Activated T-cell treated with anti-CD3 and anti-CD28 coated beads, Interleukin-2, amount 50 U/mL, for 4 hours (primary cell): ENCODE measurements around the gene PDE4C. TPM values are rescaled to one million over a fixed set of nuclear protein-coding genes. Genes with fewer than 3 reads are reported as not detected.
A peak's percentile ranks its signal among the peaks of the same experiment; 100 is the strongest.

ENCODE experiments used
- ATAC-seq, 2 donors: fragments of 200-7000 bp; cut with Tn5 transposase; one replicate each; pipeline ENCODE4 v1.10.0; 2021
- DNase-seq: peaks from one replicate; pipeline ENCODE4 v3.0.0-alpha.2; 2020
- H3K27me3 Mint-ChIP-seq: one replicate; pipeline ENCODE4 v1.8.0; 2021; ENCODE audit warnings: low read depth, mixed read lengths
- H3K36me3 Mint-ChIP-seq: one replicate; pipeline ENCODE4 v1.8.0; 2022; ENCODE audit warnings: mixed read lengths; ENCODE audit not compliant: insufficient read depth
- H3K4me1 Mint-ChIP-seq: one replicate; pipeline ENCODE4 v1.8.0; 2021; ENCODE audit warnings: low read depth, mixed read lengths
- H3K4me3 Mint-ChIP-seq: one replicate; pipeline ENCODE4 v1.8.0; 2021; ENCODE audit warnings: mild to moderate bottlenecking, moderate library complexity, mixed read lengths
- H3K9me3 Mint-ChIP-seq: one replicate; pipeline ENCODE4 v1.8.0; 2021; ENCODE audit warnings: mixed read lengths
- total RNA-seq, 3 donors: library from RNA; stranded (reverse); gene quantifications; one replicate each; pipeline ENCODE4 v1.2.1, GENCODE V29; 2021

The PDE4C gene
- total RNA-seq, 3 donors from 2014 or later: not detected

- no peaks in the 10 kb centered on the region for H3K9me3 Mint-ChIP-seq
- no peak overlapping the region for H3K4me3 Mint-ChIP-seq
- peak; percentile 21 for DNase-seq
- no peaks in the 10 kb centered on the region for H3K4me1 Mint-ChIP-seq
- no peaks in the 10 kb centered on the region for H3K36me3 Mint-ChIP-seq
- peaks cover 63% of the 10 kb centered on the region for H3K27me3 Mint-ChIP-seq
- peak in 1 of 2 donors; percentile 62 for ATAC-seq
Observed at GRCh38 chr19:18233224-18233825, 7.1 kb upstream of the PDE4C start.

DNA sequence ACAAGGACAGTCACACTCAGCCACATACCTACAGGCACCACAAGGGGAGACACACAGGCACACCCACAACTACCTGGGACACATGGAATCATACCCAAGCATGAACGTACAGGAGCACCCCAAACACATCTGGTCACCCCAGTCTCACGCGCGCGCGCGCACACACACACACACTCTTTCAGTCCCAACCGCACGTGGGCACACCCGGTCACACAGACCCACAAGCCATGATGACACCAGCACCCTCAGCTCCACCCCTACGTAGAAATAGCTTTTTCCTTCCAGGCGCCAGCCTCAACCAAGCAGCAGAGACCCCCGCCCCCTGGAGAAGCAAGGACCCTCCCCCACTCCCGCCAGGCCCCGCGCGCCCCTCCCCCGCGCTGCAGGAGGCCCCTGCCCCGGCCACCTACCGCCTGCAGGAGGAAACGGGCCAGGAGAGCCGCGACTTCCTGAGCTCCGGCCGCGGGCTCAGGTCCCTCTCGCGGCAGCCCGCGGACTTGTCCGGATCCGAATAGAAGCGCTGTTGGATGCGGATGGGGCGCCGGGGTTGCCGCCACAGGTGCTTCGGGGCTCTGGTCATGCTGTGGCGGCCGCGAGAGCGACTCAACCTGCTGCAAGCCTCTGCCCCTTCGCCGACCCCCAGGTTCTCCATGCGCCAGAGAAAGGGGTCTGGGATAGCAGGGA lies 6.4 kb upstream of the PDE4C start:
- no peak for ATAC-seq
- Mint-ChIP-seq H3K27me3 (peaks cover 69% of the 10 kb centered on the region), H3K4me3 (no peak overlapping the region), H3K9me3 (no peaks in the 10 kb centered on the region), H3K4me1 (no peaks in the 10 kb centered on the region), H3K36me3 (no peaks in the 10 kb centered on the region)
- DNase-seq: no peak

- Mint-ChIP-seq H3K36me3 (no peaks in the 10 kb centered on the region), H3K4me1 (peaks cover 4% of the 10 kb centered on the region), H3K4me3 (no peak overlapping the region), H3K27me3 (peaks cover 73% of the 10 kb centered on the region), H3K9me3 (no peaks in the 10 kb centered on the region)
- DNase-seq (no peak), ATAC-seq (no peak)
Observed at GRCh38 chr19:18231775-18232174, 5.5 kb upstream of the PDE4C start.

GRCh38 chr19:18230941-18231734 lies 4.9 kb upstream of the PDE4C start:
- Mint-ChIP-seq H3K27me3 (peaks cover 72% of the 10 kb centered on the region), H3K4me1 (peaks cover 7% of the 10 kb centered on the region), H3K36me3 (no peaks in the 10 kb centered on the region), H3K9me3 (no peaks in the 10 kb centered on the region), H3K4me3 (no peak overlapping the region)
- DNase-seq (no peak), ATAC-seq (peak in 1 of 2 donors; percentile 19)

DNA sequence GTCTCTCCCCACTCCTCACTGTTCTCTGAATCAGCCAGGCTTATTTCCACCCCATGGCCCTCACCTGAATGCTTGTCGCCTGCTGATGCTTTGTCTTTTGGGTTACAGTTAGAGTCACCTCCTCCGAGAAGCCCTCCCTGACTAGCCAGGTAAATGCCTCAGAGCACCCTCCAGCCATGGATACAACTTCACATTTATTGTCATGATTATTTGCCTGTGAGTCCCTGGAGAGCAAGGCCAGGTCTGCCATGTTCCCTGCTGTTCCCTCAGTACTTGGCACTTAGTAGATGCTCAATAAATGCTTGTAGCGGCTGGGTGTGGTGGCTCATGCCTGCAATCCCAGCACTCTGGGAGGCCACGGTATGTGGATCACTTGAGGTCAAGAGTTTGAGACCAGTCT lies 3.7 kb upstream of the PDE4C start:
- H3K36me3 Mint-ChIP-seq: no peaks in the 10 kb centered on the region
- ATAC-seq: no peak
- H3K4me1 Mint-ChIP-seq: peaks cover 16% of the 10 kb centered on the region
- H3K27me3 Mint-ChIP-seq: peaks cover 72% of the 10 kb centered on the region
- H3K9me3 Mint-ChIP-seq: no peaks in the 10 kb centered on the region
- DNase-seq: no peak
- H3K4me3 Mint-ChIP-seq: no peak overlapping the region

- H3K4me3 Mint-ChIP-seq: no peak overlapping the region
- DNase-seq (no peak), ATAC-seq (no peak)
- peaks cover 20% of the 10 kb centered on the region for H3K4me1 Mint-ChIP-seq
- no peaks in the 10 kb centered on the region for H3K36me3 Mint-ChIP-seq
- peaks cover 74% of the 10 kb centered on the region for H3K27me3 Mint-ChIP-seq
- no peaks in the 10 kb centered on the region for H3K9me3 Mint-ChIP-seq
Observed at GRCh38 chr19:18229474-18229873, 3.2 kb upstream of the PDE4C start.

GRCh38 chr19:18227781-18228271 lies 1.6 kb upstream of the PDE4C start:
- Mint-ChIP-seq H3K27me3 (peaks cover 73% of the 10 kb centered on the region), H3K36me3 (no peaks in the 10 kb centered on the region), H3K4me3 (no peak overlapping the region), H3K9me3 (no peaks in the 10 kb centered on the region), H3K4me1 (peaks cover 23% of the 10 kb centered on the region)
- DNase-seq (no peak), ATAC-seq (no peak)

- H3K27me3 Mint-ChIP-seq: peaks cover 72% of the 10 kb centered on the region
- no peaks in the 10 kb centered on the region for H3K9me3 Mint-ChIP-seq
- no peak for ATAC-seq
- H3K4me1 Mint-ChIP-seq: peaks cover 23% of the 10 kb centered on the region
- no peak overlapping the region for H3K4me3 Mint-ChIP-seq
- no peak for DNase-seq
- H3K36me3 Mint-ChIP-seq: no peaks in the 10 kb centered on the region
Observed at GRCh38 chr19:18226956-18227780, 930 bp upstream of the PDE4C start.

- peaks cover 25% of the 10 kb centered on the region for H3K4me1 Mint-ChIP-seq
- no peak for ATAC-seq
- H3K9me3 Mint-ChIP-seq: no peaks in the 10 kb centered on the region
- DNase-seq: no peak
- peaks cover 72% of the 10 kb centered on the region for H3K27me3 Mint-ChIP-seq
- H3K4me3 Mint-ChIP-seq: no peak overlapping the region
- no peaks in the 10 kb centered on the region for H3K36me3 Mint-ChIP-seq
Observed at GRCh38 chr19:18225355-18225701, 910 bp downstream of the PDE4C start.

GRCh38 chr19:18224525-18225354 lies 1.5 kb downstream of the PDE4C start:
- Mint-ChIP-seq H3K4me3 (peak overlapping the region; percentile 81), H3K9me3 (no peaks in the 10 kb centered on the region)

GRCh38 chr19:18223860-18224524 lies 2.2 kb downstream of the PDE4C start:
- peak; percentile 11 to 15 for ATAC-seq
- peaks cover 66% of the 10 kb centered on the region for H3K27me3 Mint-ChIP-seq
- no peaks in the 10 kb centered on the region for H3K9me3 Mint-ChIP-seq

More at GRCh38 chr19:18224525-18225354, 1.5 kb downstream of the PDE4C start:
- Mint-ChIP-seq H3K4me1 (peaks cover 25% of the 10 kb centered on the region), H3K27me3 (peaks cover 71% of the 10 kb centered on the region), H3K36me3 (no peaks in the 10 kb centered on the region)
- peak; percentile 70 for DNase-seq
- peak; percentile 99 for ATAC-seq

DNA sequence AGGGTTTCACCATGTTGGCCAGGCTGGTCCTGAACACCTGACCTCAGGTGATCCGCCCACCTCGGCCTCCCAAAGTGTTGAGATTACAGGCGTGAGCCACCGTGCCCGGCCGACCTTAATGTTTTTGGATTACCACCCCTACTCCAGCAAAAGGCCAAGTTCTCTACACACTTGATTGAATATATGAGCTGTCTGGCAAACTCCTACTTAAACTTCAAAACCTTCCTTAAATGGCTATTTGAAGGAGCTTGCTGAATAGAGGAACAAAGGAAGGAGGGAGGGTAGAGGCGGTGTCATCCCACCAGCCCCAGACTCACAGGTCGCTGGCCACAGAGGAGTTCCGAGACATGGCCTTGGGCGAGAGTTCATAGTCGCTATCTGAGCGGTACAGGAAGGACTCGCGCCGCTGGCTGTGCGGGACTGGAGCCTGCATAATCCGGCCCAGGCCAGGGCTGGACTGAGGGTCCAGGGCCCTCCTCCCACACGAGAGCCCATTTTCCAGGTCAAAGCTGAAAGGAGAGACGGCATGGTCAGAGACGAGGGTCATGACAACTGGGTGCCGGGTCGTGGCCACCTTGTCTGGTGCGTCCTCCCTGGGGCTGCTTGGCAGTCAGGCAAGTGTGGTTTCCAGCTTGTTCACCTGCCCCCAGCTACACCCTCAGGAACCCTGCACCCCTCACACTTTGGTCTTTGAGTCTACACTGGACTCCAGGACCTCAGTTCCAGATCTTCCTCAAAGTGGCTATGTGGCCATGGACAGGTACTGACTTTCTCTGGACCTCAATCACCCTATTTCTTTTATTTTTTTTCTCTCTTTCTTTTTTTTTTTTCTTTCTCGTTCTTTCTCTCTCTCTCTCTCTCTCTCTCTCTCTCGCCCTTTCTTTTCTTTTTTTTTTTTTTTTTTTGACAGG lies 4.2 kb downstream of the PDE4C start:
- Mint-ChIP-seq H3K4me1 (peaks cover 24% of the 10 kb centered on the region), H3K36me3 (no peaks in the 10 kb centered on the region), H3K4me3 (no peak overlapping the region), H3K27me3 (peaks cover 56% of the 10 kb centered on the region), H3K9me3 (no peaks in the 10 kb centered on the region)
- DNase-seq: no peak
- no peak for ATAC-seq

More at GRCh38 chr19:18223860-18224524, 2.2 kb downstream of the PDE4C start:
- Mint-ChIP-seq H3K36me3 (no peaks in the 10 kb centered on the region), H3K4me1 (peaks cover 25% of the 10 kb centered on the region), H3K4me3 (peak overlapping the region; percentile 81)
- no peak for DNase-seq
